ENCODE results near the gene SYT5.

GRCh38 chr19:55175117-55175867 is 4.8 kb downstream of the SYT5 start:
- TF ChIP-seq, protein P1, sequence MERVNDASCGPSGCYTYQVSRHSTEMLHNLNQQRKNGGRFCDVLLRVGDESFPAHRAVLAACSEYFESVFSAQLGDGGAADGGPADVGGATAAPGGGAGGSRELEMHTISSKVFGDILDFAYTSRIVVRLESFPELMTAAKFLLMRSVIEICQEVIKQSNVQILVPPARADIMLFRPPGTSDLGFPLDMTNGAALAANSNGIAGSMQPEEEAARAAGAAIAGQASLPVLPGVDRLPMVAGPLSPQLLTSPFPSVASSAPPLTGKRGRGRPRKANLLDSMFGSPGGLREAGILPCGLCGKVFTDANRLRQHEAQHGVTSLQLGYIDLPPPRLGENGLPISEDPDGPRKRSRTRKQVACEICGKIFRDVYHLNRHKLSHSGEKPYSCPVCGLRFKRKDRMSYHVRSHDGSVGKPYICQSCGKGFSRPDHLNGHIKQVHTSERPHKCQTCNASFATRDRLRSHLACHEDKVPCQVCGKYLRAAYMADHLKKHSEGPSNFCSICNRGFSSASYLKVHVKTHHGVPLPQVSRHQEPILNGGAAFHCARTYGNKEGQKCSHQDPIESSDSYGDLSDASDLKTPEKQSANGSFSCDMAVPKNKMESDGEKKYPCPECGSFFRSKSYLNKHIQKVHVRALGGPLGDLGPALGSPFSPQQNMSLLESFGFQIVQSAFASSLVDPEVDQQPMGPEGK (CRISPR knock-in tag; IDR thresholded peaks at IDR 0.05; ENCODE audit: borderline replicate concordance) = no peak
- TF ChIP-seq CSDC2 (CRISPR knock-in tag; IDR thresholded peaks at IDR 0.05) (no peak), SNAI2 (CRISPR knock-in tag; IDR thresholded peaks at IDR 0.05) (no peak), ZFP3 (CRISPR knock-in tag; IDR thresholded peaks at IDR 0.05) (no peak), TCF4 (CRISPR knock-in tag; IDR thresholded peaks at IDR 0.05; ENCODE audit: borderline replicate concordance) (no peak), ESRRG (CRISPR knock-in tag; IDR thresholded peaks at IDR 0.05) (no peak)
